SK-N-MC (cell line): ENCODE data around the gene HK2.

Experiments
- EZH2 ChIP-seq: fragments of 200-600 bp; sonication (generic); IDR thresholded peaks from one replicate; pipeline ENCODE4 v1.6.1; 2017; ENCODE audit warnings: antibody characterized with exemption
- POLR2AphosphoS5 ChIP-seq: IDR thresholded peaks from 2 replicates; pipeline ENCODE4 v1.6.1; 2012; ENCODE audit warnings: mild to moderate bottlenecking, low read depth, low read length, borderline replicate concordance

- TF ChIP-seq EZH2 (no peak), POLR2AphosphoS5 (no peak)
These were observed 59.4 kb downstream of the HK2 start for GRCh38 chr2:74893332-74893731.
